ENCODE measurements around the gene NAE1. TPM values are rescaled to one million over a fixed set of nuclear protein-coding genes. Genes with fewer than 3 reads are reported as not detected.

NAE1 gene
- total RNA-seq, 2 donors from 2014 or later = 63.0 to 78.7 TPM

GRCh38 chr16:66846266-66846665, 15.5 kb upstream of the NAE1 start:
- Mint-ChIP-seq H3K36me3 (ENCODE audit: low read depth) (peaks cover 2% of the 10 kb centered on the region), H3K27ac (no peak overlapping the region), H3K4me1 (peaks cover 2% of the 10 kb centered on the region), H3K27me3 (peaks cover 53% of the 10 kb centered on the region), H3K4me3 (no peak overlapping the region)
- no peak for ATAC-seq
- H3K9me3 ChIP-seq (ENCODE audit: control insufficient read depth, low read length, poor library complexity, severe bottlenecking) = no peaks in the 10 kb centered on the region
- DNase-seq = no peak

GRCh38 chr16:66845791-66846221, 15.0 kb upstream of the NAE1 start:
- H3K4me1 Mint-ChIP-seq = peaks cover 2% of the 10 kb centered on the region
- peaks cover 53% of the 10 kb centered on the region for H3K27me3 Mint-ChIP-seq
- ATAC-seq (no peak), DNase-seq (no peak)
- no peaks in the 10 kb centered on the region for H3K9me3 ChIP-seq (ENCODE audit: control insufficient read depth, low read length, poor library complexity, severe bottlenecking)
- peaks cover 2% of the 10 kb centered on the region for H3K36me3 Mint-ChIP-seq (ENCODE audit: low read depth)
- no peak overlapping the region for H3K4me3 Mint-ChIP-seq
- no peak overlapping the region for H3K27ac Mint-ChIP-seq

GRCh38 chr16:66845080-66845410, 14.3 kb upstream of the NAE1 start:
- no peaks in the 10 kb centered on the region for H3K9me3 ChIP-seq (ENCODE audit: control insufficient read depth, low read length, poor library complexity, severe bottlenecking)
- Mint-ChIP-seq H3K4me1 (peaks cover 2% of the 10 kb centered on the region), H3K27me3 (peaks cover 55% of the 10 kb centered on the region), H3K27ac (no peak overlapping the region), H3K36me3 (ENCODE audit: low read depth) (peaks cover 2% of the 10 kb centered on the region), H3K4me3 (no peak overlapping the region)
- no peak for ATAC-seq
- DNase-seq = no peak

GRCh38 chr16:66844342-66845079, 13.7 kb upstream of the NAE1 start, which contains the start of gene CA7:
TSS of gene CA7 (plus strand) at chr16:66844414. CDS start at chr16:66844488, 74 bp downstream.
- Mint-ChIP-seq H3K27me3 (peaks cover 59% of the 10 kb centered on the region), H3K4me1 (peaks cover 2% of the 10 kb centered on the region), H3K4me3 (peak within 1 kb of the TSS; percentile 79), H3K36me3 (ENCODE audit: low read depth) (peaks cover 2% of the 10 kb centered on the region), H3K27ac (no peak within 1 kb of the TSS)
- no peak for DNase-seq
- H3K9me3 ChIP-seq (ENCODE audit: control insufficient read depth, low read length, poor library complexity, severe bottlenecking) = no peaks in the 10 kb centered on the region
- ATAC-seq = no peak

- peaks cover 2% of the 10 kb centered on the region for H3K4me1 Mint-ChIP-seq
- no peaks in the 10 kb centered on the region for H3K9me3 ChIP-seq (ENCODE audit: control insufficient read depth, low read length, poor library complexity, severe bottlenecking)
- DNase-seq (no peak), ATAC-seq (no peak)
- peaks cover 59% of the 10 kb centered on the region for H3K27me3 Mint-ChIP-seq
- peaks cover 2% of the 10 kb centered on the region for H3K36me3 Mint-ChIP-seq (ENCODE audit: low read depth)
- peak overlapping the region; percentile 79 for H3K4me3 Mint-ChIP-seq
- H3K27ac Mint-ChIP-seq = no peak overlapping the region
Observed at GRCh38 chr16:66844009-66844341, 13.2 kb upstream of the NAE1 start.

- H3K9me3 ChIP-seq (ENCODE audit: control insufficient read depth, low read length, poor library complexity, severe bottlenecking) = no peaks in the 10 kb centered on the region
- Mint-ChIP-seq H3K4me1 (peaks cover 2% of the 10 kb centered on the region), H3K4me3 (peak overlapping the region; percentile 79), H3K27me3 (peaks cover 60% of the 10 kb centered on the region), H3K36me3 (ENCODE audit: low read depth) (peaks cover 5% of the 10 kb centered on the region), H3K27ac (no peak overlapping the region)
- DNase-seq (no peak), ATAC-seq (no peak)
Observed at GRCh38 chr16:66843191-66843590, 12.4 kb upstream of the NAE1 start.

GRCh38 chr16:66842765-66843164, 12.0 kb upstream of the NAE1 start:
- Mint-ChIP-seq H3K27ac (no peak overlapping the region), H3K27me3 (peaks cover 57% of the 10 kb centered on the region), H3K36me3 (ENCODE audit: low read depth) (peaks cover 5% of the 10 kb centered on the region), H3K4me1 (peaks cover 2% of the 10 kb centered on the region), H3K4me3 (no peak overlapping the region)
- ATAC-seq = no peak
- no peaks in the 10 kb centered on the region for H3K9me3 ChIP-seq (ENCODE audit: control insufficient read depth, low read length, poor library complexity, severe bottlenecking)
- no peak for DNase-seq

- Mint-ChIP-seq H3K4me1 (peaks cover 2% of the 10 kb centered on the region), H3K4me3 (no peak overlapping the region), H3K27ac (no peak overlapping the region), H3K27me3 (peaks cover 52% of the 10 kb centered on the region), H3K36me3 (ENCODE audit: low read depth) (peaks cover 5% of the 10 kb centered on the region)
- no peaks in the 10 kb centered on the region for H3K9me3 ChIP-seq (ENCODE audit: control insufficient read depth, low read length, poor library complexity, severe bottlenecking)
- DNase-seq = no peak
- no peak for ATAC-seq
Observed at GRCh38 chr16:66841366-66841765, 10.6 kb upstream of the NAE1 start.

GRCh38 chr16:66840883-66841282, 10.1 kb upstream of the NAE1 start:
- H3K9me3 ChIP-seq (ENCODE audit: control insufficient read depth, low read length, poor library complexity, severe bottlenecking) = no peaks in the 10 kb centered on the region
- H3K4me3 Mint-ChIP-seq = no peak overlapping the region
- ATAC-seq = no peak
- peaks cover 2% of the 10 kb centered on the region for H3K4me1 Mint-ChIP-seq
- H3K27me3 Mint-ChIP-seq = peaks cover 48% of the 10 kb centered on the region
- no peak overlapping the region for H3K27ac Mint-ChIP-seq
- DNase-seq = no peak
- peaks cover 3% of the 10 kb centered on the region for H3K36me3 Mint-ChIP-seq (ENCODE audit: low read depth)

- H3K9me3 ChIP-seq (ENCODE audit: control insufficient read depth, low read length, poor library complexity, severe bottlenecking) = no peaks in the 10 kb centered on the region
- Mint-ChIP-seq H3K27ac (no peak overlapping the region), H3K36me3 (ENCODE audit: low read depth) (peaks cover 3% of the 10 kb centered on the region), H3K4me3 (no peak overlapping the region), H3K27me3 (peaks cover 18% of the 10 kb centered on the region), H3K4me1 (peaks cover 2% of the 10 kb centered on the region)
- ATAC-seq (no peak), DNase-seq (no peak)
Observed at GRCh38 chr16:66834746-66835145, 4.0 kb upstream of the NAE1 start.

GRCh38 chr16:66832661-66833305, 2.0 kb upstream of the NAE1 start:
- Mint-ChIP-seq H3K36me3 (ENCODE audit: low read depth) (no peaks in the 10 kb centered on the region), H3K27ac (no peak overlapping the region), H3K4me3 (no peak overlapping the region), H3K27me3 (peaks cover 11% of the 10 kb centered on the region), H3K4me1 (peaks cover 12% of the 10 kb centered on the region)
- ATAC-seq (no peak), DNase-seq (no peak)
- H3K9me3 ChIP-seq (ENCODE audit: control insufficient read depth, low read length, poor library complexity, severe bottlenecking) = no peaks in the 10 kb centered on the region

GRCh38 chr16:66832190-66832589, 1.4 kb upstream of the NAE1 start:
- ATAC-seq = no peak
- Mint-ChIP-seq H3K36me3 (ENCODE audit: low read depth) (no peaks in the 10 kb centered on the region), H3K27me3 (peaks cover 6% of the 10 kb centered on the region), H3K4me3 (no peak overlapping the region), H3K4me1 (peaks cover 14% of the 10 kb centered on the region), H3K27ac (peak overlapping the region; percentile 34)
- no peaks in the 10 kb centered on the region for H3K9me3 ChIP-seq (ENCODE audit: control insufficient read depth, low read length, poor library complexity, severe bottlenecking)
- DNase-seq = no peak

- H3K4me3 Mint-ChIP-seq = no peak overlapping the region
- peaks cover 11% of the 10 kb centered on the region for H3K36me3 Mint-ChIP-seq (ENCODE audit: low read depth)
- no peak overlapping the region for H3K27ac Mint-ChIP-seq
- ATAC-seq = no peak
- no peaks in the 10 kb centered on the region for H3K9me3 ChIP-seq (ENCODE audit: control insufficient read depth, low read length, poor library complexity, severe bottlenecking)
- DNase-seq = no peak
- peaks cover 15% of the 10 kb centered on the region for H3K4me1 Mint-ChIP-seq
- H3K27me3 Mint-ChIP-seq = no peaks in the 10 kb centered on the region
Observed at GRCh38 chr16:66824006-66824405, 6.8 kb downstream of the NAE1 start.

GRCh38 chr16:66814734-66815133, 16.0 kb downstream of the NAE1 start:
- peaks cover 9% of the 10 kb centered on the region for H3K36me3 Mint-ChIP-seq (ENCODE audit: low read depth)
- ATAC-seq (no peak), DNase-seq (no peak)
- no peaks in the 10 kb centered on the region for H3K27me3 Mint-ChIP-seq
- no peak overlapping the region for H3K4me3 Mint-ChIP-seq
- H3K9me3 ChIP-seq (ENCODE audit: control insufficient read depth, low read length, poor library complexity, severe bottlenecking) = no peaks in the 10 kb centered on the region
- H3K27ac Mint-ChIP-seq = no peak overlapping the region
- H3K4me1 Mint-ChIP-seq = no peaks in the 10 kb centered on the region

All from T-helper 17 cell (primary cell).